H9 (cell line): Measurements from ENCODE around the gene LOXHD1. TPM values are rescaled to one million over a fixed set of nuclear protein-coding genes. Genes with fewer than 3 reads are reported as not detected.

Experiments
- DNase-seq: peaks from one replicate; pipeline ENCODE4 v3.0.0-alpha.2; 2017
- H2AFZ ChIP-seq: one replicate; pipeline ENCODE4 v1.6.1; 2013; ENCODE audit warnings: mild to moderate bottlenecking, low read length, control low read depth, moderate library complexity
- H2AK5ac ChIP-seq: 2 replicates; pipeline ENCODE4 v1.6.1; 2013; ENCODE audit warnings: low read length, control low read depth, mixed read lengths; ENCODE audit not compliant: insufficient read length
- H2BK120ac ChIP-seq: one replicate; pipeline ENCODE4 v1.6.1; 2013; ENCODE audit warnings: low read depth, mild to moderate bottlenecking, low read length, control low read depth, inconsistent platforms; ENCODE audit not compliant: poor library complexity, severe bottlenecking
- H2BK12ac ChIP-seq: 2 replicates; pipeline ENCODE4 v1.6.1; 2013; ENCODE audit warnings: low read length, control low read depth, mixed read lengths, low read depth; ENCODE audit not compliant: insufficient read length
- H2BK15ac ChIP-seq: 2 replicates; pipeline ENCODE4 v1.6.1; 2013; ENCODE audit warnings: low read depth, low read length, control low read depth
- H2BK20ac ChIP-seq: one replicate; pipeline ENCODE4 v1.6.1; 2013; ENCODE audit warnings: low read depth, mild to moderate bottlenecking, low read length, control low read depth, inconsistent platforms; ENCODE audit not compliant: poor library complexity, severe bottlenecking
- H2BK5ac ChIP-seq: 2 replicates; pipeline ENCODE4 v1.6.1; 2013; ENCODE audit warnings: low read length, control low read depth, mixed read lengths; ENCODE audit not compliant: insufficient read length
- H3K14ac ChIP-seq: 2 replicates; pipeline ENCODE4 v1.6.1; 2013; ENCODE audit warnings: low read length, control low read depth; ENCODE audit not compliant: insufficient read depth
- H3K18ac ChIP-seq: 2 replicates; pipeline ENCODE4 v1.6.1; 2013; ENCODE audit warnings: low read depth, mild to moderate bottlenecking, mixed read lengths, low read length, control low read depth; ENCODE audit not compliant: insufficient read length
- H3K23ac ChIP-seq: 2 replicates; pipeline ENCODE4 v1.6.1; 2013; ENCODE audit warnings: low read length, control low read depth, mixed read lengths, low read depth; ENCODE audit not compliant: insufficient read length
- H3K23me2 ChIP-seq: 2 replicates; pipeline ENCODE4 v1.6.1; 2013; ENCODE audit warnings: low read depth, mild to moderate bottlenecking, mixed read lengths, low read length, control low read depth; ENCODE audit not compliant: insufficient read length, poor library complexity, severe bottlenecking
- H3K27ac ChIP-seq: 2 replicates; pipeline ENCODE4 v1.5.1; 2013; ENCODE audit warnings: low read length, control low read depth, mixed read lengths, low read depth; ENCODE audit not compliant: insufficient read length
- H3K27me3 ChIP-seq: 2 replicates; pipeline ENCODE4 v1.6.1; 2013; ENCODE audit warnings: low read length, control low read depth, inconsistent platforms; ENCODE audit not compliant: insufficient read depth
- H3K4ac ChIP-seq: 2 replicates; pipeline ENCODE4 v1.6.1; 2013; ENCODE audit warnings: low read depth, mild to moderate bottlenecking, control low read depth, inconsistent platforms, low read length, moderate library complexity
- H3K4me1 ChIP-seq: 2 replicates; pipeline ENCODE4 v1.6.1; 2013; ENCODE audit warnings: low read length, control low read depth, inconsistent platforms; ENCODE audit not compliant: insufficient read depth
- H3K4me2 ChIP-seq: 2 replicates; pipeline ENCODE4 v1.6.1; 2013; ENCODE audit warnings: low read length, control low read depth, mixed read lengths; ENCODE audit not compliant: insufficient read length, insufficient read depth
- H3K56ac ChIP-seq: 2 replicates; pipeline ENCODE4 v1.6.1; 2013; ENCODE audit warnings: low read depth, mild to moderate bottlenecking, mixed read lengths, low read length, control low read depth; ENCODE audit not compliant: insufficient read length
- H3K79me1 ChIP-seq: 2 replicates; pipeline ENCODE4 v1.6.1; 2013; ENCODE audit warnings: low read depth, mild to moderate bottlenecking, moderate library complexity, low read length, control low read depth, inconsistent platforms; ENCODE audit not compliant: insufficient read depth, poor library complexity, severe bottlenecking
- H3K79me2 ChIP-seq: 2 replicates; pipeline ENCODE4 v1.6.1; 2013; ENCODE audit warnings: low read length, control low read depth, inconsistent platforms; ENCODE audit not compliant: insufficient read depth
- H3K9ac ChIP-seq: 2 replicates; pipeline ENCODE4 v1.6.1; 2013; ENCODE audit warnings: low read length, control low read depth, mixed read lengths; ENCODE audit not compliant: insufficient read length; ENCODE audit errors: extremely low read depth
- H3K9me3 ChIP-seq: one replicate; pipeline ENCODE4 v1.6.1; 2013; ENCODE audit warnings: low read depth, low read length, inconsistent platforms; ENCODE audit not compliant: control insufficient read depth
- H3T11ph ChIP-seq: one replicate; pipeline ENCODE4 v1.6.1; 2013; ENCODE audit warnings: mild to moderate bottlenecking, low read length, control low read depth, inconsistent platforms
- H4K20me1 ChIP-seq: one replicate; pipeline ENCODE4 v1.6.1; 2013; ENCODE audit not compliant: control insufficient read depth, insufficient read length, insufficient read depth
- H4K5ac ChIP-seq: 2 replicates; pipeline ENCODE4 v1.6.1; 2013; ENCODE audit warnings: low read depth, mild to moderate bottlenecking, mixed read lengths, low read length, control low read depth; ENCODE audit not compliant: insufficient read length
- H4K8ac ChIP-seq: replicated peaks from 2 replicates; pipeline ENCODE4 v1.6.1; 2013; ENCODE audit warnings: low read length, control low read depth, mixed read lengths, low read depth; ENCODE audit not compliant: insufficient read length
- H4K91ac ChIP-seq: 2 replicates; pipeline ENCODE4 v1.6.1; 2013; ENCODE audit warnings: low read depth, mild to moderate bottlenecking, moderate library complexity, mixed read lengths, low read length, control low read depth; ENCODE audit not compliant: insufficient read length
- H3K27ac Mint-ChIP-seq, 3 experiments: 2 replicates in 2 of 3; 3 replicates in 1 of 3; pipeline ENCODE4 v1.8.0; 2020 to 2021; ENCODE audit warnings: mixed read lengths in 3 of 3, mild to moderate bottlenecking in 1 of 3, moderate library complexity in 1 of 3
- H3K27me3 Mint-ChIP-seq: 2 replicates; pipeline ENCODE4 v1.8.0; 2021; ENCODE audit warnings: low read depth, mild to moderate bottlenecking, moderate library complexity, mixed read lengths
- H3K36me3 Mint-ChIP-seq, 3 experiments: 2 replicates in 2 of 3; 3 replicates in 1 of 3; pipeline ENCODE4 v1.8.0; 2020 to 2021; ENCODE audit warnings: low read depth in 3 of 3, mixed read lengths in 3 of 3; ENCODE audit not compliant: insufficient read depth in 1 of 3
- H3K4me1 Mint-ChIP-seq, 2 experiments: 2 replicates each; pipeline ENCODE4 v1.8.0; 2020; ENCODE audit warnings: mixed read lengths in 2 of 2
- H3K4me3 Mint-ChIP-seq, 2 experiments: 2 replicates in 1 of 2; 3 replicates in 1 of 2; pipeline ENCODE4 v1.8.0; 2020 to 2021; ENCODE audit warnings: mild to moderate bottlenecking in 2 of 2, mixed read lengths in 2 of 2, moderate library complexity in 1 of 2
- H3K9me3 Mint-ChIP-seq, 2 experiments: 2 replicates in 1 of 2; 3 replicates in 1 of 2; pipeline ENCODE4 v1.8.0; 2020; ENCODE audit warnings: mild to moderate bottlenecking in 2 of 2, mixed read lengths in 2 of 2, moderate library complexity in 1 of 2
- total RNA-seq: library from RNA; stranded (reverse); gene quantifications from 2 replicates; pipeline ENCODE4 v1.2.1, GENCODE V29; 2021
- TF ChIP-seq, protein P1 (sequence below): fragments of 200-600 bp; sonication (generic); conservative IDR thresholded peaks from 3 replicates; pipeline ENCODE4 v1.8.0; 2021; ENCODE audit warnings: antibody characterized with exemption, mild to moderate bottlenecking

Gene LOXHD1
- total RNA-seq, 1 experiment from 2014 or later = 0.07 TPM

DNA sequence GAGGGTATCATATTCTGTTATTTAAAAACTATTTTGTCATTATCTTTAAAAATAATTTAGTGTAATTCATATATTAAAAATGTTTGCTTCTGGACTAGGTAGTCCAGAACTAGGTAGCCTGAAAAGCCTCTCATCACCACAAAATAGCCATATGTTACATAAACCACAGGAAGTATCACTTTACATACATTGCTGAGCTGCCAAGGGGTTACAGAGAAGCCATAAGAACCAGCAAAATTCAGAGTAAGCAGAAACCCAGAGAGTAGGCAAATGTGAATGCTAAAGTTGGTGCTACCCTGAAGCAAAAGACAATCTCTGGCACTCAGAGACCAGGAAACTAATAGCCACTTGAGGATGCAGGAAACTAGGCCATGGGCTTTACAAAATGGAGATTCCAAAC, 60.9 kb downstream of the LOXHD1 start:
- H3K56ac ChIP-seq = no peak overlapping the region
- H3K79me1 ChIP-seq = no peaks in the 10 kb centered on the region
- no peak overlapping the region for H3K9ac ChIP-seq
- no peak for DNase-seq
- H2AK5ac ChIP-seq = no peak overlapping the region
- no peaks in the 10 kb centered on the region for H3K9me3 ChIP-seq
- H4K91ac ChIP-seq = no peak overlapping the region
- no peak overlapping the region for H2BK12ac ChIP-seq
- no peak overlapping the region for H3K27ac ChIP-seq
- no peak overlapping the region for H3K18ac ChIP-seq
- H2BK5ac ChIP-seq = no peak overlapping the region
- H3K4me1 ChIP-seq = no peaks in the 10 kb centered on the region
- Mint-ChIP-seq H3K27me3 (peaks cover 2% of the 10 kb centered on the region; the same call in 1 of the 2 replicates), H3K4me3 (no peak overlapping the region), H3K4me1 (peaks cover 2% of the 10 kb centered on the region in 2 experiments; a peak in 2 of 4 replicates), H3K27ac (no peak overlapping the region), H3K36me3 (no peaks in the 10 kb centered on the region), H3K9me3 (no peaks in the 10 kb centered on the region)
- H3K23ac ChIP-seq = no peak overlapping the region
- no peak overlapping the region for H2AFZ ChIP-seq
- no peak overlapping the region for H3T11ph ChIP-seq
- no peak overlapping the region for H2BK120ac ChIP-seq
- H2BK15ac ChIP-seq = no peak overlapping the region
- no peak overlapping the region for H4K5ac ChIP-seq
- H3K4me2 ChIP-seq = no peak overlapping the region
- no peaks in the 10 kb centered on the region for H3K27me3 ChIP-seq
- no peak overlapping the region for H2BK20ac ChIP-seq
- no peaks in the 10 kb centered on the region for H4K20me1 ChIP-seq
- H3K23me2 ChIP-seq = no peaks in the 10 kb centered on the region
- H3K4ac ChIP-seq = no peak overlapping the region
- TF ChIP-seq, protein P1, sequence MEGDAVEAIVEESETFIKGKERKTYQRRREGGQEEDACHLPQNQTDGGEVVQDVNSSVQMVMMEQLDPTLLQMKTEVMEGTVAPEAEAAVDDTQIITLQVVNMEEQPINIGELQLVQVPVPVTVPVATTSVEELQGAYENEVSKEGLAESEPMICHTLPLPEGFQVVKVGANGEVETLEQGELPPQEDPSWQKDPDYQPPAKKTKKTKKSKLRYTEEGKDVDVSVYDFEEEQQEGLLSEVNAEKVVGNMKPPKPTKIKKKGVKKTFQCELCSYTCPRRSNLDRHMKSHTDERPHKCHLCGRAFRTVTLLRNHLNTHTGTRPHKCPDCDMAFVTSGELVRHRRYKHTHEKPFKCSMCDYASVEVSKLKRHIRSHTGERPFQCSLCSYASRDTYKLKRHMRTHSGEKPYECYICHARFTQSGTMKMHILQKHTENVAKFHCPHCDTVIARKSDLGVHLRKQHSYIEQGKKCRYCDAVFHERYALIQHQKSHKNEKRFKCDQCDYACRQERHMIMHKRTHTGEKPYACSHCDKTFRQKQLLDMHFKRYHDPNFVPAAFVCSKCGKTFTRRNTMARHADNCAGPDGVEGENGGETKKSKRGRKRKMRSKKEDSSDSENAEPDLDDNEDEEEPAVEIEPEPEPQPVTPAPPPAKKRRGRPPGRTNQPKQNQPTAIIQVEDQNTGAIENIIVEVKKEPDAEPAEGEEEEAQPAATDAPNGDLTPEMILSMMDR = no peak
- no peaks in the 10 kb centered on the region for H3K79me2 ChIP-seq
- H3K14ac ChIP-seq = no peak overlapping the region
- H4K8ac ChIP-seq = no peak overlapping the region
